Measurements from ENCODE around the gene FAM163A. TPM values are rescaled to one million over a fixed set of nuclear protein-coding genes. Genes with fewer than 3 reads are reported as not detected.

FAM163A gene
- total and polyA plus RNA-seq, 2 experiments from 2014 or later, result 0.06 to 0.42 TPM

- no peak for DNase-seq (ENCODE audit: low read depth in 1 of 2, low spot score in 1 of 2)
- no peaks in the 10 kb centered on the region for H3K4me1 ChIP-seq (ENCODE audit: low read depth)
- H3K27me3 ChIP-seq, result peaks cover 10% of the 10 kb centered on the region
- no peak overlapping the region for H3K27ac ChIP-seq
- H3K36me3 ChIP-seq, result no peaks in the 10 kb centered on the region
- no peak overlapping the region for H3K4me3 ChIP-seq
- TF ChIP-seq CTCF (IDR thresholded peaks at IDR 0.05; ENCODE audit: low read depth, low read length), result no peak
- no peaks in the 10 kb centered on the region for H3K9me3 ChIP-seq (ENCODE audit: low read depth)
Observed at GRCh38 chr1:179806333-179806732, 63.2 kb downstream of the FAM163A start.

GRCh38 chr1:179807291-179807690 is 64.2 kb downstream of the FAM163A start:
- no peaks in the 10 kb centered on the region for H3K4me1 ChIP-seq (ENCODE audit: low read depth)
- H3K36me3 ChIP-seq, result no peaks in the 10 kb centered on the region
- H3K9me3 ChIP-seq (ENCODE audit: low read depth), result no peaks in the 10 kb centered on the region
- H3K4me3 ChIP-seq, result no peak overlapping the region
- peaks cover 19% of the 10 kb centered on the region for H3K27me3 ChIP-seq
- DNase-seq (ENCODE audit: low read depth in 1 of 2, low spot score in 1 of 2), result no peak
- H3K27ac ChIP-seq, result no peak overlapping the region
- TF ChIP-seq CTCF (IDR thresholded peaks at IDR 0.05; ENCODE audit: low read depth, low read length), result no peak

- no peaks in the 10 kb centered on the region for H3K4me1 ChIP-seq (ENCODE audit: low read depth)
- H3K27me3 ChIP-seq, result peaks cover 24% of the 10 kb centered on the region
- no peak overlapping the region for H3K4me3 ChIP-seq
- DNase-seq (ENCODE audit: low read depth in 1 of 2, low spot score in 1 of 2), result peak in 1 of 2 donors; percentile 97
- no peak overlapping the region for H3K27ac ChIP-seq
- H3K36me3 ChIP-seq, result no peaks in the 10 kb centered on the region
- TF ChIP-seq CTCF (IDR thresholded peaks at IDR 0.05; ENCODE audit: low read depth, low read length), result no peak
- no peaks in the 10 kb centered on the region for H3K9me3 ChIP-seq (ENCODE audit: low read depth)
Observed at GRCh38 chr1:179807691-179808485, 64.8 kb downstream of the FAM163A start.

DNA sequence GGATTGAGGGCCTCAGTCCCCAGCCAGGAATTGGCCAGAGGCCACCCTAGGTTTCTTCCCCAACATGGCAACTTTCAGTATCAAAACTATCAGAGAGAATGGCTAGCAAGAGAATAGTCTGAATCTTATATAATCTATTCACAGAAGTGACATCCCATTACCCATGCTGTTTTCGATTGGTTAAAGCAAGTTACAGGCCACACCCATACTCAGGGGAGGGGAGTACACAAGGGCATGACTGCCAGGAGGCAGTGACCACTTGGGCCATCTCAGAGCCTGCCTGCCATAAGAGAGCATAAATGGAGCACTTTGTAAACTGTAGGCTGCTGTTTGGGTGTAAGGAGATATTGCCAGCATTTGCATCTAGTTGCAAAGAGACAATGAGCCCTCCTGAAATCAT is 65.4 kb downstream of the FAM163A start:
- no peak for DNase-seq (ENCODE audit: low read depth in 1 of 2, low spot score in 1 of 2)
- H3K4me3 ChIP-seq, result no peak overlapping the region
- no peaks in the 10 kb centered on the region for H3K4me1 ChIP-seq (ENCODE audit: low read depth)
- no peaks in the 10 kb centered on the region for H3K9me3 ChIP-seq (ENCODE audit: low read depth)
- H3K36me3 ChIP-seq, result no peaks in the 10 kb centered on the region
- H3K27me3 ChIP-seq, result peaks cover 24% of the 10 kb centered on the region
- no peak overlapping the region for H3K27ac ChIP-seq
- no peak for TF ChIP-seq CTCF (IDR thresholded peaks at IDR 0.05; ENCODE audit: low read depth, low read length)

- peak; percentile 90 for TF ChIP-seq CTCF (IDR thresholded peaks at IDR 0.05; ENCODE audit: low read depth, low read length)
Observed at GRCh38 chr1:179809506-179810366, 66.6 kb downstream of the FAM163A start.

More at GRCh38 chr1:179809506-179810366, 66.6 kb downstream of the FAM163A start:
- DNase-seq (ENCODE audit: low read depth in 1 of 2, low spot score in 1 of 2), result peak; percentile 84 to 89
- Histone ChIP-seq H3K4me3 (no peak overlapping the region), H3K36me3 (no peaks in the 10 kb centered on the region), H3K4me1 (ENCODE audit: low read depth) (no peaks in the 10 kb centered on the region), H3K27ac (no peak overlapping the region), H3K9me3 (ENCODE audit: low read depth) (no peaks in the 10 kb centered on the region), H3K27me3 (peaks cover 24% of the 10 kb centered on the region)

All from cardiac muscle cell (in vitro differentiated cells and primary cell).